Effector CD4-positive, alpha-beta T cell (primary cell): ENCODE data around the gene DNASE2B.
"Not testable (repeated sequence)": the region's sequence is repeated elsewhere in the genome, so short reads cannot be mapped to it uniquely, and the experiment has no call there.

Experiments used
- DNase-seq: peaks from one replicate; pipeline ENCODE4 v3.0.0-alpha.2; 2020

The DNASE2B gene

DNA sequence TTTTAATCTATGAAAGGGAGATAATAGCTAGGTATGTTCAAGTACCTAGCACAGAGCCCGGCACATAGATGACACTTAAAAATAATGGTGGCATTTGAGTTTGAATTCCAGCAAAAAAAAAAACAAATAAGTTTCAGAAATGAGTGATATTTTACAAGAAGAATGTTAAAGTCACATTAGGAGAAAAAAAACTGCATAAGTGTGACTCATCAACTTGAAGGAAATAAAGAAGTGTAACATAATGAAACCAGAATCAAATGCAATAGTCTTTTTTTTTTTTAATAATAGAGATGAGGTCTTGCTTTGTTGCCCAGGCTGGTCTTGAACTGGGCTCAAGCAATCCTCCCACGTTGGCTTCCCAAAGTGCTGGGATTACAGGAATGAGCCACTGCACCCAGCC lies 17.1 kb downstream of the DNASE2B start:
- DNase-seq = no peak

DNA sequence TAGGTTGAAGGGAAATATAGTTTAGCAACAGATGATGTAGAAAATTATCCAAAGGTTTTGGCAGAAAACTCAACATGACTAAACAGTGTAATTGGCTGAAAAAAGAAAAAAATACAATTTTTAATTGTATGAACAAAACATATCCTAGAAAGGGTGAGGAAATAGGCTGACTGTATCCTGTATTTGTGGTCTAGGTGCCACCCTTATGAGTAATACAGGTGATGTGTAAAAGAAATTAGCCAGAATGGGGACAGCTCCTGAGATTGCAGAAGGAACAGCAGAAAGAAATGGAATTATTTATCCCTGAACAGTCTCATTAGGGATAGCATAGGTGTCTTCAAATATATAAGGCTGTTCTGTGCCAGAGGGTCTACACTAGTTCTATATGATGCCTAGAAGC lies 24.6 kb downstream of the DNASE2B start:
- no peak for DNase-seq

DNA sequence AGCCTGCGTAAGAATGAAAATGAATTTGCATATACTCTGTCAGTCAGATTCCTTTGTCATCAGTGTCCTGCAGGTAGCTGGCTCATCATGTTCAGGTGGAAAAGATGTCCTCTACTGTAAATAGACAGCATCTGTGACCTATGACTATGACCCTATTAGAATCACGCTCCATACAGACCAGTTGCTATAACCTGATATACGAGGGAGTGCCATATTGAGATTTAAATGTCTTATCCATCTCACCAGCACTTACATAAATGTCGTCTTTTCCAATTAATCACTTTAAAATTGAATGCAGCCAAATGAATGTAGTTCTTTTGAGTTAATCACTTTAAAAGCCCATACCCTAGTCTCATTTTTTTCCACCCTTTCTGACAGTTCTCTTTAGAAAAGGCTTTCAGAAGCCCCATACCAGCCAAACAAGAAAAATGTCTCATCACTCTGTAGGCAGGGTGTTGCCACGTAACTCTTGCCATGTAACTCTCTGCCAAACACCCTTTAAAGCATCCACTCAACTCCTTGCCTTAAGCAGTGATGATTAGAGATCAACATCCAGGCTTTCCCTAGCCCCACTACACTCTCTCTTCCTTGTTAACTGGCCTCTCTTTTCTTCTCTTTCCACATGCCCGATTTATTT lies 26.3 kb downstream of the DNASE2B start:
- no peak for DNase-seq

DNA sequence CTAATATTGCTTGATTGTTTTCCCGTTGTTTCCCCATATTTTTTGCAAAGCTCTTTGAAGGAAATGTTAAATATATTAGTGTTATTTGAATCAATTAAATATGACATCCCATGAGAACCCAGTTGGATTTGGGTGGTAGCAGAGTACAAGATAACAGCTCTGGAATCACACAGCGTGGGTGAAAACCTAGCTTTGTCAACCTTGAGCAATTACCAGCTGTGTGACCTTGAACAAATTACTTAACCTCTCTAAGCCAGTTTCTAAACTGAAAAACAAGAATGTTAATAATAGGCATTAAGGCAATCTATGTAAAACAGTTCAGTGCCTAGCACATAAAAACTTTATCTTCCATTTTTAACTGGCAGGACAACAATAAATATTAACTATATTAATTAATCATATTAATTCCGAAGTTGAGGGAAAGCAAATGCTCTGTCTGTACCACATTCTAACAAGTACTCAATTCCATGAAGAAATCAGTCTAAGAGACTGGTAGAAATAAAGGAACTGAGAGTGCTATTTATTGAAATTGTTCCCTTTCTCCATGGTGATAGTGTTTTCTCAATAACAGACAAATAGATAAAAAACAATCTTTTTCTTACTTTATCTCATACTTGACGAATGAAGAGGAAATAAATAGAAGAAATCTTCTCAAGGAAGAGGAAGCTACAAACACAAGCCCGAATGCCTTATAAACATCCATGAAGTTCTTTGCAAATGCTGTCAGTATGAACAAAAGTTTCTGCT lies 27.0 kb downstream of the DNASE2B start:
- no peak for DNase-seq

DNA sequence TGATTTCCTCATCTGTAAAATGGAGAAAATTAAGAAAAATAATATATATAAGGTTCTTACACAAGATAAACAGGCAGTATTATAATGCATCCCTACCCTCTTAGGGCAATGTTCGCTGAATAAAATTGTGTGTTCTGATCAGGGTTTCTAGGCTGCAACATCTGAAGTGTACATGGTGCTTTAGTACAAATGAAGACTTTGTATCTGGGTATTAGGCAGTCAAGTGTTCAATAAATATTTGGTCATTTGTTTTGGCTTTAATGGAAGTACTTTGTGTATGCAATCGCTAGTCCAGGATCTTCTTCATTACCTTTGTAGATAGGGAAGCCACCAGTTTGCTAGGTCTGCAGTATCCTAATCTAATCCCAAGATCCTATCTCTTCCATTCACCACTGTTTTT lies 28.1 kb downstream of the DNASE2B start:
- DNase-seq = no peak

DNA sequence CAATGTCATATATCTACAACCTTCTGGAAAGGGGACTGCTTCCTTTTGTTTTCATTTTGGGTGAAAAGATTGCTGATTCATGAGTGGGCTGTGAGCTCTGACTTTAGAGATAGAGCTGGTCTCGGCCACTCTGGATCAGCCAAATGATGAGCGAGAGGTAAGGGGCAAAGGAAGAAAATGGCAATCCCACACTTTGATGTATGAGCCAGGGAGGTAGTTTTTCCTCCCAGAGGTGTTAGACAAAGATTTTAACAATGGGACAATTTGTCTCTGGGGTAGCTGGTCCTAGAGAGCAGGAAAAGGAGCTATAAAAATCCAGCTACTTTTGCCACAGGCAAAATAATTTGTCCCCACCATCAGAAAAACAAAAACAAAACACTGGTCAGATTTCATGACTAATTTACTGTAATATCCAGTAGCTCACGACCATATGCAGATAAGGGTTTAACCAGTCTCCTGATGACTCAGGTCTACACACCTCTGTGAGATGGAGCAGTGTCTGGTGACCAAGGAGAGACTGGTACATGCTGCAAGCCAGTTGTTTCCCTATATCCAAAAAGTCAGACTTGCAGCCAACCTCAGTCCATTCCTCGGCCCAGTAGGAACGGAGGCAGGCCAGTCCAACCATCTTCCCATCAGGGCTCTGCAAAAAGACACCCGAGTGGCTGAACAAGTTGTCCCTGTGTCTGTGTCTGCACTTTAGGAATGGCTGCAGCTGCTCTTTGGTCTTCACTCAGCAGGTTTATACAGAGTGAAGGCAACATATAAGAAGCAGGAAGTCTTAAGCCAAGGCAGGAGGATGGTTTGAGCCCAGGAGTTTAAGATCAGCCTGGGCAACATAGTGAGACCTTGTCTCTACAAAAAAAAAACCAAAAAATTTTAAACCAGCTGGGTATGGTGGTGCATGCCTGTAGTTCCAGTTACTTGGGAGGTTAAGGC lies 29.2 kb downstream of the DNASE2B start:
- no peak for DNase-seq

DNA sequence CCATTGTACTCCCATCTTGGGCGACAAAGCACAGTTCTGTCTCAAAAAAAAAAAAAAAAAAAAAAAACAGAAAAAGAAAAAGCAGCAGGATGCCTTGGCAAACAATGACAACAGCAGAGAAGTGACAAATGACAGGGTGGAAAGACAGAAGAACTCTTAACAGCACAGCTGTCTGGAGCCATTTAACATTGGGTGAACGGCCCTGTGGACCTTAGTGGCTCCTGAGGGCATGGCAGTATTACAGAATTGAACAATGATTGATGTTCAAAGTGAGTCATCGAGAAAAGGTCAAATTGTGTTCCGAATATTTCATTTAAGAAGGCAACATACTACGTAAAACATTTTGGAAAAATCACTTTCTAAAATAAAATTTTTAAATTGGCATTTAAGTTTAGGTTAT lies 30.0 kb downstream of the DNASE2B start:
- no peak for DNase-seq

DNA sequence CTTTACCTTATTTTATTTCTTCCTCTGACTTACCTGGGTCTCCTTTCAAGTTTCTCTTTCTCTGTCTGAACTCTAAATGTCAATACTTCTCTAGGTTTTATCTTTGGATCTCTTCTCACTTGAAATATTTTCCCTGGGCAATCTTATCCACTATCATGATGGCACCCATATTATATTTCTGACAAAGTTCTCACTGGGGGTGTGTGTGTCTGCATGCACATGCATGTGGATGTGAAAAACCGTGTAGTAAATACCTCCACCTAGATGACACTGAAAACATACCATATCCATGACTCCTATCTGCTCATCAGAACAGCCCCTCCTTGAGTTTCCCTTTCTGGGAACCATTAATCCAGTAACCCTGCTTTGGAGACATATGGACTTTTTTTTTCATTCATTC lies 30.9 kb downstream of the DNASE2B start:
- no peak for DNase-seq

DNA sequence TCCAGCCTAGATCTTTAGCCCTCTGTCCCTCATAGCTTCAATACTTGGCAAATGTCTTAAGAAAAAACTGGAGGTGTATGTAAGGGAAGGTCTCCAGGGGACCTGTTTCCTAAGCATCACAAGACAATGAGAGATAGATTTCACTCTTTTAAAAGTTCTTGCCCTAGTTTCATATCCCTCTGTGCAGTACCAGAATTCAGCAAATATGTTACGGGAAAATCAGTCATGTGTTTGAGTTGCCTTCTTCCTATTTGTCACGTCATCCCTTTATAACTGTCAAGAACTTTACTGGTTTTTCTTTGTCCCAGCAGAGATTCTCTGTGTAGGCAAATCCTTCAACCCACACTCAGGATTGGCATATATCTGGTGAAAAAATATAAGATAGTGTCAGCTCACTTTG lies 32.3 kb downstream of the DNASE2B start:
- no peak for DNase-seq

DNA sequence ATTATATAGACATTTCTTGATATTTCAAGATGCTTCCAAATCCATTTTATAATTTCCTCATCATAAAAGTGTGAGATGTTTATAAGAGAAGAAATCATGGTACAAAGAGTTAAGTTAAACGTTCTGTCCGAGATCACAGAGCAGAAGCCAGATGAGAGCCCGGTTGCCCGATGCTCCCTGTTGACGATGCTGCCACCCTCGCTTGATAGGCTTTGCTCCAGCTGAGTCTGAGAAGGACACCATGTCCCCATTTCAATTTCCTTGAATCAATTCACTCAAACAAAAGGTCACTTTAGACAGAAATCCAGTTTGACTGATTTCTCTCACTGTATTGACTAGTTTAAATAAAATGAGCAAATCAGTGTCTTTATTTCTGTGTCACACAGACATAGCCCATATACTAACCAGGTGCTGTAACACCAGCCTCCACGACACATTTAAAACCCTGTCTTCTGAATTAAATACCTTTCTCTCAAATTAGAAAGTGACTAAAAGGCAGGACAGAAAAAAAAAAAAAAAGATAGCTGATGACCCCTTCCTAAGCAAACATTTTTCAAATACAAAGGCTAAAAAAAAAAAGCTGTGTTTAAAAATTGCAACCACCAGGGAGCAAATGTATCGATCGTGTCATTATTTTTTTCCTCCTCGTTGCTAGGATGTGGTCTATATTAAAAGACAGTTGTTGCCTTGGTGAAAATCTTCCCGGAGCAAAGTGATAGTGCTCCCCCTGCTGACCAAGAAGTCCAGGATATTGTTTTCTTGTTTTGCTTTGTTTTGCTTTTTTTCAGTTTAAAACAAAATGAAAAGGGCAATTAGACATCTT lies 35.2 kb downstream of the DNASE2B start:
- DNase-seq = peak; percentile 29

DNA sequence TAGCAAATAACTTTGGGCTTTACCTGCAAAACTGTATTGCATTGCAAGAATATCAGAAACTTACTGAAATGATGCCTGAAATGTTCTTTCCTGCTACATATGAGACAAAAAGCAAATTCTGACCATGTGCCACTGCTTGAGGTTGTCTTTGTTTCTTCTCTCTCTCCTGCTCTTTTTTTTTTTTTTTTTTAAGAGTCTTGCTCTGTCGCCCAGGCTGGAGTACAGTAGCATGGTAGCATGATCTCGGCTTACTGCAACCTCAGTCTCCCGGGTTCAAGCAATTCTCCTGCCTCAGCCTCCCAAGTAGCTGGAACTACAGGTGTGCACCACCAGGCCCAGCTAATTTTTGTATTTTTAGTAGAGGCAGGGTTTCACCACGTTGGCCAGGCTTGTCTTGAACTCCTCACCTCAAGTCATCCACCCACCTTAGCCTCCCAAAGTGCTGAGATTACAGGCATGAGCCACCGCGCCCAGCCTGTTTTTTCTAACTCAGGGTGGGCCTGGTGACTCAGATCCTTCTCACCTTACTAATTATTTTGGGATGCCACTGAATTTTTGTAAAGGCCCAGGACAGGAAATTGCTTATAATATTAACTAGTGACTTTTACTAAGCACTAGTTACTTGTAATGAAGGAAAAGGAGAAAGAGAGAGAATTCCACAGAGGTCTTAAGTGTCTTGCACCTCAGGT lies 35.9 kb downstream of the DNASE2B start:
- DNase-seq = no peak

DNA sequence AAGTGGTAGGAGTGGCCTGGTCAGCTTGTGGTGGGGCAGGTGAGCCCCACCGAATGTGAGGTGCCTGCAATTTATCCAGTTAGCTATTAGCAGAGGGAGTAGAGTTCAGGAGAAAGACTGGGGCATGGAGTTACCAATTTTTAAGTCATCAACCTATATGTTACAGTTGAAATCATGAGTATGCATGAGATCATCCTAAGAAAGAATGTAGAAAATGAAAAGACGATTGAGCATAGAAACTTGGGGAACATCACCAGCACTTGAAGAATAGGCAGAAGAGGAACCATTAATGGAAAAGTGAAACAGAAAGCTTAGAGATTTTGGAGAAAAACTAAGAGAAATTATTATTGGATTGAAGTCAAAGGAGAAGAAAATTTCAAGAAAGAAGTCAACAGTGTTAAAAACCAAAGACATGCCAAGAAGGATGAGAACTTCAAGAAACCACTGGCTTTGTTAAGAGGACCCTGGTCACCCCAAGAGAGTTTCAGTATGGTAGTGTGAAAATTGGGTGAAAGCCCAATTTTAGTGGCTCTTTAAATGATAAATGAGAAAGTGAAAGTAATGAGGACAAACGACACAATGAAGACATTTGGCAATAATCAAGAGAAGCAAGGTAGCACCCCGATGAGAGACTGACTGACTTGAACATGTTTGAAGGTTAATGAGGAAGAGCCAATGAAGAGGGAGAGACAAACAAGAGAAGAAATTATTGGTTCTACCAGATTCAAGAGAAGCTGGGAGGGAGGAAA lies 36.7 kb downstream of the DNASE2B start:
- DNase-seq = no peak

DNA sequence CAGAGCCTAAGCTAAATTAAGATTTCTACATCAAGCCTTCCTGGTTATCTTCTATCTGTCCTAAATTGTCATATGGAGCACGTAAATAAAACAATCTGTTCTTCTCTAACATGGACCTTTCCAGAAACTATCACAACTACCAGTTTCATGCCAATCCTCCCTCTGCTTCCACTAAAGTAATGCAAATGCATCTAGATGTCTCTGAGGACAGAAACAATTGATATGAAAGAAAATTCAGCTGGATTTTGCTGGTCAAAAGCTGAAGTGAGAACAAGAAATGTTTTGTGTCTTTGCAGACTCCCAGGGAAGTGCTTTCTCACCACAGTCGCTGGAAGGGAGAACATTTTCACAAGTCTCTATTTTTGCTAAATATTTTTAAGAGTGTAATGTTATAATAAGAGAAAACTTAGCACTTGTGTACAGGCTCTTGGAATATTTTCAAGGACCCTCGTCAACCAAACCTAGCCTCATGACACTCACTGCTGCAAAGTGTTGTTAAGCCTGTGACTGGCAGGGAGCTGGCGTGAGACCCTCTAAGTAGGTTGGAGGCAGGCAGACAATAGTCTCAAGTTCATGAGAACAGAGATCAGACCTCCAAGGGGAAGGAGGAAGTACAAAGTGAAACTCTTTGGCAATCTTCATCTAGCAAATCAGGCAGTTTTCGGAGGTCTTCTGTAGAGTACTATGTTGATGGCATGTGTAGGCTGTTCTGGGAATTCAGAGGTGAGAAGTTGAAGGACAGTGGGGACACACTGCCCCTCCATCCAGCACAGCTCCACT lies 38.8 kb downstream of the DNASE2B start:
- no peak for DNase-seq

DNA sequence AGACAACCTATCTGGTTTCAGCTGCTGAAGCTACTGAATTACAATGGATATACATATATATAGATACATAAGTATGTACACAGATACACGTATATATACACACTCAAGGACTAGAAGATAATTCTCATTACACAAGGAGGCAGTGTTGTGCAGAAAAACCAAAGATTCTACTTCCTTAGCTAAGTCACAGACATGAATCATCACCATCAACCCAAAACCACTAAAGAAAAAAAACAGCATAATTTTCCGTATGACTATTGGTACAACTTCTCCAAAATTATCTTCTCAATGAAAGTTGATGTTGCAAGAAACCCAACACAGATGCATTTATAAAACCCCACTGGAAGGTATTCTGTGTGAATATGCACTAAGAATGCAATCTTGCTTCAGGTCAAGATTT lies 44.0 kb downstream of the DNASE2B start:
- no peak for DNase-seq

DNA sequence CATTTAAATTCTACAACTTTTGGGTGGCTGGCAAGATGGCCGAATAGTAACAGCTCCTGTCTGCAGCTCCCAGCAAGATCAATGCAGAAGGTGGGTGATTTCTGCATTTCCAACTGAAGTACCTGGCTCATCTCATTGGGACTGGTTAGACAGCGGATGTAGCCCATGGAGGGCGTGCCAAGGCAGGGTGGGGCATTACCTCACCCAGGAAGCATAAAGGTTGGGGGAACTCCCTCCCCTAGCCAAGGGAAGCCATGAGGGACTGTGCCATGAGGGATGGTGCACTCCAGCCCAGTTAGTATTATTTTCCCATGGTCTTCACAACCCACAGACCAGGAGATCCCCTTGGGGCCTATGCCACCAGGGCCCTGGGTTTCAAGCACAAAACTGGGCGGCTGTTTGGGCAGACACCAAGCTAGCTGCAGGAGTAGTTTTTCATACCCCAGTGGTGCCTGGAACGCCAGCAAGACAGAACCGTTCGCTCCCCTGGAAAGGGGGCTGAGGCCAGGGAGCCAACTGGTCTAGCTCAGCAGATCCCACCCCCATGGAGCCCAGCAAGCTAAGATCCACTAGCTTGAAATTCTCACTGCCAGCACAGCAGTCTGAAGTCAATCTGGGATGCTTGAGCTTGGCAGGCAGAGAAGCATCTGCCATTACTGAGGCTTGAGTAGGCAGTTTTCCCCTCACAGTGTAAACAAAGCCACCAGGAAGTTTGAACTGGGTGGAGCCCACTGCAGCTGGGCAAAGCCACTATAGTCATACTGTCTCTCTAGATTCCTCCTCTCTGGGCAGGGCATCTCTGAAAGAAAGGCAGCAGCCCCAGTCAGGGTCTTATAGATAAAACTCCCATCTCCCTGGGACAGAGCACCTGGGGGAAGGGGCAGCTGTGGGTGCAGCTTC lies 44.7 kb downstream of the DNASE2B start:
- DNase-seq = not testable (repeated sequence)

DNA sequence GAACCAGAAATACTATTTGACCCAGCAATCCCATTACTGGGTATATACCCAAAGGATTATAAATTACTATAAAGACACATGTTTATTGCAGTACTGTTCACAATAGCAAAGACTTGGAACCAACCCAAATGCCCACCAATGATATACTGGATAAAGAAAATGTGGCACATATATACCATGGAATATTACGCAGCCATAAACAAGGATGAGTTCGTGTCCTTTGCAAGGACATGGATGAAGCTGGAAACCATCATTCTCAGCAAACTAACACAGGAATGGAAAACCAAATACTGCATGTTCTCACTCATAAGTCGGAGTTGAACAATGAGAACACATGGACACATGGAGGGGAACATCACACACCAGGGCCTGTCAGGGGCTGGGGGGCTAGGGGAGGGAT lies 50.4 kb downstream of the DNASE2B start:
- not testable (repeated sequence) for DNase-seq

DNA sequence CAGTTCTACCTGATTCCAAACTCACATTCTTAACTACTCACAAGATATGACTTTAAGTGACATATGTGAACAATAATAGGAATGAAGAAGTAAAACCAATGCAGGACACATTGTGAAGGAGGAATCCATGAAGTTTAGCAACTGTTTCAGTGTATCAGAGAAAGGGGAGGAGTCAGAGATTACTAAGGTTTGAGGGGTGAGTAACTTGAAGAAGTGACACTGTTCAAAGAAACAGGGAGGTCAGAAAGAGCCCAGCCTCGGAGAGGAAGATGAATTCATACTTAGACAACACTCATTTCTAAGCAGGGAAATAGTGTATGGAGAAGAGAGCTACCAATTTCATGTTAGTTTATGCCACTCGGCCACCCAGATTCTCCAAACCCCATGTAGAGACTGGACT lies 52.6 kb downstream of the DNASE2B start:
- no peak for DNase-seq

DNA sequence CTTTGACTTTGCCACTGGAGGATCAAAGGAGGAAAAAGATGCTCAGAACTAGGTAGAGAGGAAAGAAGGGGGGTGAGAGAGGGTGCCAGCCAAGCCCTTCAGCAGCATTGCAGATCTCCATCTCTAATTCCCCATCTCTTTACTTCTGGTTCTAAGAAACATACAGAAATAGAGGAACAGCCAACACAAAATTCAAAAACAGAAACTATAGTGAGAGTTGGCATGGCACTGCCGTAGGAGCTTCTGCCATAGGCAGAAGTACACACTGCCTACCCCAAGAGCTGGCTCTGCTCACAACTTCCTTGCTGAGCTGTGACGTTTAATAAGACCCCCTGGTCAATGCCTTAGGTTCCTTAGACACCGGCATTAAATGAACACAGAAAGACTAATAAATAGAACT lies 54.2 kb downstream of the DNASE2B start:
- DNase-seq = no peak

DNA sequence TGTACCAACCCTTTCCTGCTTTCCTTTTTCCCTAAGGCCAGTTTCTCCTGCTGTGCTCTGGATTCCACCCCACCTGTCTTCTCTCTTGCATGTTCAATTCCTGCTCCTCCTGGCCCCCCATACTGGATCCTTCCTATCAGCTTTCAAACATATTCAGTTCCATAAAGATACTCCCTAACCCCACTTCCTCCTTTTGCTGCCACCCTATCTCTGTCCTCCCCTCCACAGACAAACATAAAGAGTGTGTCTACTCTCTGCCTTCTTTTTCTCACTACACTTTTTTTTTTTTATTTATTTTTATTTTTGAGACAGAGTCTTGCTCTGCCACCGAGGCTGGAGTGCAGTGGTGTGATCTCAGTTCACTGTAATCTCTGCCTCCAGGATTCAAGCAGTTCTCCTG lies 63.8 kb downstream of the DNASE2B start:
- DNase-seq = no peak
